Vagina (tissue), 2 donors: ENCODE data around the gene CTAGE15.
"Not testable (repeated sequence)": the region's sequence is repeated elsewhere in the genome, so short reads cannot be mapped to it uniquely, and the experiment has no call there.

Experiments
- POLR2A ChIP-seq, 2 donors: fragments of 450-650 bp; IDR thresholded peaks; one replicate each; pipeline ENCODE4 v1.6.1; 2017; ENCODE audit warnings: antibody characterized with exemption in 2 of 2, mild to moderate bottlenecking in 2 of 2, moderate library complexity in 2 of 2
- POLR2AphosphoS5 ChIP-seq, 2 donors: sonication (generic); formaldehyde crosslinking; IDR thresholded peaks; one replicate each; pipeline ENCODE4 v1.9.0; 2017; ENCODE audit warnings: antibody characterized with exemption in 2 of 2, mild to moderate bottlenecking in 2 of 2, low read depth in 1 of 2; ENCODE audit not compliant: insufficient read depth in 1 of 2
- TF ChIP-seq, protein P1 (sequence below), 3 experiments: fragments of 450-650 bp in 2 of 3; fragments of 200-600 bp in 1 of 3; sonication (generic) in 1 of 3; IDR thresholded peaks; one replicate each; pipeline ENCODE4 v1.5.1; 2017 to 2019; ENCODE audit warnings: antibody characterized with exemption in 3 of 3, mild to moderate bottlenecking in 2 of 3, moderate library complexity in 2 of 3

DNA sequence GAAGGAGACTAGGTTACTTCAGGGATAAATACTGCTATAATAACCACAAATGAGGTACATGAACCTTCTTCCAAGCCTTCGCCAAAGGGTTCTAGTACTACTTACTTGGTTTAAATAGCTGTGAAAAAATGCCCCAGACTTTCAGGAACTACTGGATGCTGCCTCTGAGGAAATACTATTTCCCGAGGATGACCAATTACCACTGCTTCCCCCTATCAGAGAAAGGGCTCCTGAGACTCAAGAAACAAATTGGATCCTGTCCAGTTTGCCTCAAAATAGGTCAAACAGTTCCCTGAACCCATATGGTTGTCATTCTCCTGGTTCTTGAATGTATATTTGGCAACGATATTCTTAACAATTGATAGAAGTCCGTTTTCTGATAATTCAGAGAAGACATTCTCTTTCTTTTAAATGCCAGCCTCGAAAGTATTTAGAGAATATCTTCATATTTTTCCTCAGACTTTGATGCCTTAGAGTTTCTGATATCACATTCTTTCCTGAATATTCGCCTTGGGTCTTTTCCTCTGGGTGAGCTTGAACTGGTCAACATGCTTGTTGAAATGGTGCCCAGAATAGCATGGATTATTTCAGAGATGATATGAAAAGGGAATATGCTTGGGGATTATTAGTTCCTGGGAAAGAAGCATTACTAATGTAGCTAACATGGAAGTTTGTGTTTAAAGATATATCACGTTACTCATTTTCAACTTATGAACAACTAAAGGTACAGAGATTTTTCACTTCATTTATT, 28.1 kb upstream of the CTAGE15 start:
- TF ChIP-seq, protein P1, sequence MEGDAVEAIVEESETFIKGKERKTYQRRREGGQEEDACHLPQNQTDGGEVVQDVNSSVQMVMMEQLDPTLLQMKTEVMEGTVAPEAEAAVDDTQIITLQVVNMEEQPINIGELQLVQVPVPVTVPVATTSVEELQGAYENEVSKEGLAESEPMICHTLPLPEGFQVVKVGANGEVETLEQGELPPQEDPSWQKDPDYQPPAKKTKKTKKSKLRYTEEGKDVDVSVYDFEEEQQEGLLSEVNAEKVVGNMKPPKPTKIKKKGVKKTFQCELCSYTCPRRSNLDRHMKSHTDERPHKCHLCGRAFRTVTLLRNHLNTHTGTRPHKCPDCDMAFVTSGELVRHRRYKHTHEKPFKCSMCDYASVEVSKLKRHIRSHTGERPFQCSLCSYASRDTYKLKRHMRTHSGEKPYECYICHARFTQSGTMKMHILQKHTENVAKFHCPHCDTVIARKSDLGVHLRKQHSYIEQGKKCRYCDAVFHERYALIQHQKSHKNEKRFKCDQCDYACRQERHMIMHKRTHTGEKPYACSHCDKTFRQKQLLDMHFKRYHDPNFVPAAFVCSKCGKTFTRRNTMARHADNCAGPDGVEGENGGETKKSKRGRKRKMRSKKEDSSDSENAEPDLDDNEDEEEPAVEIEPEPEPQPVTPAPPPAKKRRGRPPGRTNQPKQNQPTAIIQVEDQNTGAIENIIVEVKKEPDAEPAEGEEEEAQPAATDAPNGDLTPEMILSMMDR (IDR thresholded peaks at IDR 0.05): not testable (repeated sequence)
- not testable (repeated sequence) for TF ChIP-seq POLR2A (IDR thresholded peaks at IDR 0.05); POLR2AphosphoS5 (IDR thresholded peaks at IDR 0.05; ENCODE audit: insufficient read depth in 1 of 2, low read depth in 1 of 2)
